HepG2 (cell line): Measurements from ENCODE around the gene CENATAC. TPM values are rescaled to one million over a fixed set of nuclear protein-coding genes. Genes with fewer than 3 reads are reported as not detected.

Experiments
- AGO2 ChIP-seq: fragments of 200-400 bp; formaldehyde crosslinking; optimal IDR thresholded peaks from 2 replicates; pipeline ENCODE3; 2017; ENCODE audit warnings: mild to moderate bottlenecking, low read depth, low read length, moderate library complexity
- HNF4A ChIP-seq: sonication (generic); formaldehyde crosslinking; IDR thresholded peaks from 2 replicates; pipeline ENCODE4 v1.4.0; 2020; ENCODE audit warnings: missing genetic modification reagents
- HNRNPL ChIP-seq: fragments of 200-400 bp; formaldehyde crosslinking; IDR thresholded peaks from 2 replicates; pipeline ENCODE4 v1.6.1; 2017; ENCODE audit warnings: mild to moderate bottlenecking, low read depth, low read length
- LBX2 ChIP-seq: sonication (generic); formaldehyde crosslinking; IDR thresholded peaks from 2 replicates; pipeline ENCODE4 v1.5.0; 2020; ENCODE audit warnings: missing genetic modification reagents, mild to moderate bottlenecking, borderline replicate concordance
- MBNL3 ChIP-seq: fragments of 250-450 bp; sonication (Bioruptor Pico); conservative IDR thresholded peaks from 2 replicates; pipeline ENCODE4 v1.8.0; 2022; ENCODE audit warnings: mild to moderate bottlenecking, inconsistent platforms
- PHF21A ChIP-seq: sonication (generic); formaldehyde crosslinking; IDR thresholded peaks from 2 replicates; pipeline ENCODE4 v1.5.0; 2020; ENCODE audit warnings: mild to moderate bottlenecking, missing genetic modification reagents
- POLR2G ChIP-seq: fragments of 200-400 bp; formaldehyde crosslinking; IDR thresholded peaks from 2 replicates; pipeline ENCODE4 v1.6.1; 2018; ENCODE audit warnings: mild to moderate bottlenecking, low read depth, low read length, moderate library complexity
- RXRB ChIP-seq: IDR thresholded peaks from 2 replicates; pipeline ENCODE4 v1.6.1; 2016; ENCODE audit warnings: borderline replicate concordance, missing genetic modification reagents, missing compliant biosample characterization
- SALL1 ChIP-seq: sonication (generic); formaldehyde crosslinking; IDR thresholded peaks from 2 replicates; pipeline ENCODE4 v1.8.0; 2022; ENCODE audit warnings: mild to moderate bottlenecking, missing genetic modification reagents
- UBTF ChIP-seq: sonication (generic); formaldehyde crosslinking; IDR thresholded peaks from 2 replicates; pipeline ENCODE4 v1.4.0; 2020; ENCODE audit warnings: mild to moderate bottlenecking, missing genetic modification reagents
- YEATS2 ChIP-seq: sonication (generic); formaldehyde crosslinking; IDR thresholded peaks from 2 replicates; pipeline ENCODE4 v1.4.0; 2020; ENCODE audit warnings: missing genetic modification reagents, borderline replicate concordance
- ZFP91 ChIP-seq: sonication (generic); formaldehyde crosslinking; IDR thresholded peaks from 2 replicates; pipeline ENCODE4 v1.9.0; 2022; ENCODE audit warnings: missing genetic modification reagents, mild to moderate bottlenecking, borderline replicate concordance
- ZMAT3 ChIP-seq: sonication (generic); formaldehyde crosslinking; conservative IDR thresholded peaks from 2 replicates; pipeline ENCODE4 v1.7.0; 2021; ENCODE audit warnings: missing genetic modification reagents
- ZNF280D ChIP-seq: sonication (generic); formaldehyde crosslinking; IDR thresholded peaks from 2 replicates; pipeline ENCODE4 v1.5.1; 2020; ENCODE audit warnings: mild to moderate bottlenecking, missing genetic modification reagents
- ZNF747 ChIP-seq: sonication (generic); formaldehyde crosslinking; IDR thresholded peaks from 2 replicates; pipeline ENCODE4 v1.8.1; 2023; ENCODE audit warnings: missing genetic modification reagents, mild to moderate bottlenecking, borderline replicate concordance
- ZSCAN31 ChIP-seq: sonication (generic); formaldehyde crosslinking; IDR thresholded peaks from 2 replicates; pipeline ENCODE4 v1.5.0; 2020; ENCODE audit warnings: low read depth, mild to moderate bottlenecking, missing genetic modification reagents
- polyA plus RNA-seq, 8 experiments: library from polyadenylated mRNA; depleted of rRNA in 3 of 8; stranded (reverse) in 7 of 8; unstranded in 1 of 8; fragments of >200 nt; fragmentation: Illumina TruSeq in 4 of 8; extraction: Trizol in 4 of 8; gene quantifications; 2 replicates each; pipeline versions ENCODE4 v1.2.1 to v1.2.3, GENCODE V29; 2011 to 2016; ENCODE audit warnings: low read depth in 4 of 8, missing spikeins in 1 of 8, mixed read lengths in 1 of 8; ENCODE audit not compliant: insufficient read depth in 1 of 8
- total RNA-seq, 5 experiments: library from RNA; depleted of rRNA; stranded (reverse); fragments of >200 nt; fragmentation: Illumina TruSeq; extraction: Trizol; gene quantifications; 2 replicates each; pipeline ENCODE4 v1.2.3, GENCODE V29; 2016; ENCODE audit warnings: low read depth in 1 of 5
- TF ChIP-seq, protein P1 (sequence below): sonication (generic); formaldehyde crosslinking; IDR thresholded peaks from 2 replicates; pipeline ENCODE4 v1.4.0; 2020; ENCODE audit warnings: missing genetic modification reagents

The CENATAC gene
- total and polyA plus RNA-seq, 2 of the 13 experiments (the other 11 are each of a cell fraction or from before 2014, with no cell fraction given), result 21.7 to 25.0 TPM

DNA sequence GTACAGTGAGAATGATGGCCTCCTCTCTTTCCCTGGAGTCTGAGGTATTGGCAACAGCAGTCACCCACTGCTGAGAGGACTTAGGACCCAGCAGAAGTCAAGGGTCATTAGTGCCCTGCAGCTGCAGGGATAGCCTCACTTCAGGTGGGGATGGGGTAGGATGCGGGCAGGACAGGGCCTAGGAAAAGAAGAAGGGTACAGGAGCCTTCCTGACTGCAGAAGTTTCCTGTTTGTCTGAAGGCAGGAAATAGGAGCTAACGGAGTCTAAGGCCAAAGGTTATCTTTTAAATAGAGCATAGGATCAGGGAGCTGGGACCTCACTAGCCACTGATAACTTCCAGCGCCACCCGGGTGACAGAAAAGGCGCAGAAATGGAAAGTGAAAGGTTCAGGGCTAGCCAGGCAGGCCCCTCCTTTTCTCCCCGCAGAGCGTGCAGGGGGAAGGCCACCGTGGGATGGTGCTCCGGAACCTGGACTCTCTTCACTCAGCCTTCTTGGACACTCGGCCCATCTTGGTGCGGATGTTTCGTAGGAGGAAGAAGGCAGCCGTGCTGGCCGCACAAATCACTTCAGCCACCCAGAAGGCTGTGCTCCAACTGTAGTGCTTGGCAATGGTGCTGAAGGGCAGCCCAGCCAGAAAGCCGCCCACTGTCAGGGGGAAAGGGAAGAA is 26.6 kb downstream of the CENATAC start (continued):
- TF ChIP-seq HNRNPL (0 out of 2 replicates have a peak, but pooled peaks have one; percentile 47), LBX2 (CRISPR knock-in tag) (0 out of 2 replicates have a peak, but pooled peaks have one; percentile 8), PHF21A (CRISPR knock-in tag) (peak; percentile 76), ZMAT3 (no peak), ZNF747 (CRISPR knock-in tag) (peak; percentile 63; the same call in 1 of the 2 replicates), ZSCAN31 (CRISPR knock-in tag) (peak; percentile 94), MBNL3 (CRISPR knock-in tag) (no peak), UBTF (CRISPR knock-in tag) (peak; percentile 33; the same call in 1 of the 2 replicates), ZFP91 (CRISPR knock-in tag) (peak; percentile 29; the same call in 1 of the 2 replicates), ZNF280D (CRISPR knock-in tag) (0 out of 2 replicates have a peak, but pooled peaks have one; percentile 22), RXRB (CRISPR knock-in tag) (no peak; the same call in 1 of the 2 replicates), SALL1 (peak; percentile 59), YEATS2 (CRISPR knock-in tag) (no peak), POLR2G (no peak; the same call in 1 of the 2 replicates), HNF4A (peak; percentile 89), AGO2 (peak; percentile 60)
- TF ChIP-seq, protein P1, sequence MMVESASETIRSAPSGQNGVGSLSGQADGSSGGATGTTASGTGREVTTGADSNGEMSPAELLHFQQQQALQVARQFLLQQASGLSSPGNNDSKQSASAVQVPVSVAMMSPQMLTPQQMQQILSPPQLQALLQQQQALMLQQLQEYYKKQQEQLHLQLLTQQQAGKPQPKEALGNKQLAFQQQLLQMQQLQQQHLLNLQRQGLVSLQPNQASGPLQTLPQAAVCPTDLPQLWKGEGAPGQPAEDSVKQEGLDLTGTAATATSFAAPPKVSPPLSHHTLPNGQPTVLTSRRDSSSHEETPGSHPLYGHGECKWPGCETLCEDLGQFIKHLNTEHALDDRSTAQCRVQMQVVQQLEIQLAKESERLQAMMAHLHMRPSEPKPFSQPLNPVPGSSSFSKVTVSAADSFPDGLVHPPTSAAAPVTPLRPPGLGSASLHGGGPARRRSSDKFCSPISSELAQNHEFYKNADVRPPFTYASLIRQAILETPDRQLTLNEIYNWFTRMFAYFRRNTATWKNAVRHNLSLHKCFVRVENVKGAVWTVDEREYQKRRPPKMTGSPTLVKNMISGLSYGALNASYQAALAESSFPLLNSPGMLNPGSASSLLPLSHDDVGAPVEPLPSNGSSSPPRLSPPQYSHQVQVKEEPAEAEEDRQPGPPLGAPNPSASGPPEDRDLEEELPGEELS (CRISPR knock-in tag), result peak; percentile 49; the same call in 1 of the 2 replicates
